GM21447 (cell line): ENCODE results near the gene KDM1B.
A peak's percentile ranks its signal among the peaks of the same experiment; 100 is the strongest.
"Not testable (repeated sequence)": the region's sequence is repeated elsewhere in the genome, so short reads cannot be mapped to it uniquely, and the experiment has no call there.

Experiments
- ATAC-seq: cut with Tn5 transposase; IDR thresholded peaks from one replicate; pipeline ENCODE4 v1.9.1; 2021; ENCODE audit not compliant: unreplicated experiment

KDM1B gene

DNA sequence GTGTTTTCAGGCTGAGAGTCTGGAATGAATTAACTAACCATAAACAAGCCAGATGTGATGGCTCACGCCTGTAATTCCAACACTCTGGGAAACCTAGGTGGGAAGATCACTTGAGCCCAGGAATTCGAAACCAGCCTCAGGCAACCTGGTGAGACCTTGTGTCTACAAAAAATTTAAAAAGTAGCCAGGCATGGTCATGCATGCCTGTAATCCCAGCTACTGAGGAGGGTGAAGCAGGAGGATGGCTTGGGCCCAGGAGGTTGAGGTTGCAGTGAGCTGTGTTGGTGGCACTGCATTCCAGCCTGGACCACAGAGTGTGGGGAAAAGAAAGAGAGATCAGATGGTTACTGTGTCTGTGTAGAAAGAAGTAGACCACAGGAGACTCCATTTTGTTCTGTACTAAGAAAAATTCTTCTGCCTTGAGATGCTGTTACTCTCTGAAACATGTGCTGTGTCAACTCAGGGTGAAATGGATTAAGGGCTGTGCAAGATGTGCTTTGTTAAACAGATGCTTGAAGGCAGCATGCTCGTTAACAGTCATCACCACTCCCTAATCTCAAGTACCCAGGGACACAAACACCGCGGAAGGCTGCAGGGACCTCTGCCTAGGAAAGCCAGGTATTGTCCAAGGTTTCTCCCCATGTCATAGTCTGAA is 71.4 kb downstream of the KDM1B start:
- ATAC-seq: not testable (repeated sequence)

DNA sequence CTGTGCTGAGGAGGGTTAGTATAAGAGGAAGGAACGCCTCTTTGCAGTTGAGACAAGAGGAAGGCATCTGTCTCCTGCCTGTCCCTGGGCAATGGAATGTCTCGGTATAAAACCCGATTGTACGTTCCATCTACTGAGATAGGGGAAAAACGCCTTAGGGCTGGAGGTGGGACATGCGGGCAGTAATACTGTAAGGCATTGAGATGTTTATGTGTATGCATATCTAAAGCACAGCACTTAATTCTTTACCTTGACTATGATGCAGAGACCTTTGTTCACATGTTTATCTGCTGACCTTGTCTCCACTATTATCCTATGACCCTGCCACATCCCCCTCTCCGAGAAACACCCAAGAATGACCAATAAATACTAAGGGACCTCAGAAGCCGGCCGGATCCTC is 71.9 kb downstream of the KDM1B start:
- not testable (repeated sequence) for ATAC-seq

DNA sequence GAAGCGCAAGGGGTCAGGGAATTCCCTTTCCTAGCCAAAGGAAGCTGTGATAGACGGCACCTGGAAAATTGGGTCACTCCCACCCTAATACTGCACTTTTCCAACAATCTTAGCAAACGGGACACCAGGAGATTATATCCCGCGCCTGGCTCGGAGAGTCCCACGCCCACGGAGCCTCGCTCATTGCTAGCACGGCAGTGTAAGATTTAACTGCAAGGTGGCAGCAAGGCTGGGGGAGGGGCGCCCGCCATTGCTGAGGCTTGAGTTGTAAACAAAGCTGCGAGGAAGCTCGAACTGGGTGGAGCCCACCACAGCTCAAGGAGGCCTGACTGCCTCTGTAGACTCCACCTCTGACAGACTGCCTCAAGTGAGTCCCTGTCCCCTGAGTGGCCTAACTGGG is 73.4 kb downstream of the KDM1B start:
- not testable (repeated sequence) for ATAC-seq

DNA sequence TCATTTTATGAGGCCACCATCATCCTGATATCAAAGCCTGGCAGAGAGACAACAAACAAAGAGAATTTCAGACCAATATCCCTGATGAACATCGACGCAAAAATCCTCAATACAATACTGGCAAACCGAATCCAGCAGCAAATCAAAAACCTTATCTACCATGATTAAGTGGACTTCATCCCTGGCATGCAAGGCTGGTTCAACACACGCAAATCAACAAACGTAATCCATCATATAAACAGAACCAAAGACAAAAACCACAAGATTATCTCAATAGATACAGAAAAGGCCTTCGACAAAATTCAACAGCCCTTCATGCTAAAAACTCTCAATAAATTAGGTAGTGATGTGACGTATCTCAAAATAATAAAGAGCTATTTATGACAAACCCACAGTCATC is 76.6 kb downstream of the KDM1B start:
- ATAC-seq: not testable (repeated sequence)

DNA sequence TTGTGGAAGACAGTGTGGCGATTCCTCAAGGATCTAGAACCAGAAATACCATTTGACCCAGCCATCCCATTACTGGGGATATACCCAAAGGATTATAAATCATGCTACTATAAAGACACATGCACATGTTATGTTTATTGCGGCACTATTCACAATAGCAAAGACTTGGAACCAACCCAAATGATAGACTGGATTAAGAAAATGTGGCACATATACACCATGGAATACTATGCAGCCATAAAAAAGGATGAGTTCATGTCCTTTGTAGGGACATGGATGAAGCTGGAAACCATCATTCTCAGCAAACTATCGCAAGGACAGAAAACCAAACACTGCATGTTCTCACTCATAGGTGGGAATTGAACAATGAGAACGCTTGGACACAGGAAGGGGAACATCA is 78.5 kb downstream of the KDM1B start:
- ATAC-seq: not testable (repeated sequence)

DNA sequence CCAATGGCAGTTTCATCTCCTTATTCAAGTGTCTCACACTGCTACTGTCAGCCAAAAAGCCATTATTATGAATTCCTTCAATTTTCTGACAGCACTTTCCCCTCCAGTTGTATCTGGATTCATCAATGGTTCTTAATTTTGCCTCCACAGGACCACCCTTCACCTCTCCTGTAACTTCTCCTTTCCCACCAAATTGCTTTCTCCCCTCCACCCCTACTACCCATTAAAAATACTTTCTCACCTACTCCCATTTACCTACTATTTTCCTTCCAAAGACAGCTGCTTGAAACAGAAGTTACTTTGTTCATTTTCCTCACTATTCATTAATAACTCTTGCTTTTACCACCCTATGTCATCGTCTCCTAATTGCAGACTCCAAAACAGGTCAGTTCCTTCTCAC is 79.3 kb downstream of the KDM1B start:
- ATAC-seq: no peak

DNA sequence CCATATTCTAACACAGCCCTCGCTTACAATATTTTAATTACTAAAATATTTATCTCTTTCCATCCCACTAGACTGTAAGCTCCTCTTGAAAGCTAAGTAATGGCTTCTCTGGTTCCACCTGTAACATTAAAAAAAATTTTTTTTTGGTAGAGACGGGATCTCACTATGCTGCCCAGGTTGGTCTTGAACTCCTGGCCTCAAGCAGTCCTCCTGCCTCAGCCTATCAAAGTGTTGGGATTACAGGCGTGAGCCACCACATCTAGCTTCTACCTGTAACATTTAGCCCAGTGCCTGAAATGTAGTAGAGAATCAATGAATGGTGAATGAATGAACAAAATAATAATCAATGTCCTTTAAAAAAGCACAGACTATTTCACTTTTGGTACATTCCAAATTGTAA is 80.3 kb downstream of the KDM1B start:
- no peak for ATAC-seq

DNA sequence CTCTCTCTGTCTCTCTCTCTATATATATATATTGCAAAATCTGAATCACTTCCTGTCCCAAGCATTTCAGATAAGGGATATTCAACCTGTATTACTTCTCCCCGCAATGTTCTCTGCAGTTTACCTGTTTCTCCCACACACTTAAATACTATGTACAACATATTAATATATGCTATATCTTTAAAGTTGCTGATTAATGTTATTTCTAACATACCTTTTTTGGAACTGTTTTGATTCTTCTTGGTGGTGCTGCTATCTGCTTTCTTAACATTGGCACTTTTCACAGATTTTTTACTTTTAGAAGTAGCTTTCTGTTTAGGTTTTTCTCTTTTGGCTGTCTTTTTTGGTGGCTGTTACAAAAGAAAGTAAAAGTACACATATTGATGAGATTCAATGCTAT is 81.9 kb downstream of the KDM1B start:
- no peak for ATAC-seq

DNA sequence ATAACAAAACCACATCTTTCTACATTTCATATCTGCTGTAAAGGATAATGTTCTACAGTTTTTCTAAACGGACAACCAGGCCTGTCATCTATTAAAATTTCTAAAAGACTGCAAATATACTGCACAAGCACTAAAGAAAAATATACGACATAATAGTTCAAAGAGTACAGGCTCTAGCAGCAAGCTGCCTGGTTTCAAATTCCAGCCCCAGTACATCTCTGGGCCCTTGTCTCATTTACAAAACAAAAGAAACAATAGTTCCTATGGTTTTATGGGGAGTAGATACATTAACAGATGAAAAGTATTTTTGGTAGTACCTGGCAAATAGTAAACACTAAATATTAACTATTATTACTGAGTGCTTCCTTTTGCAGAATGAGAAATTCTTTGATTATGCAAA is 85.0 kb downstream of the KDM1B start:
- no peak for ATAC-seq

DNA sequence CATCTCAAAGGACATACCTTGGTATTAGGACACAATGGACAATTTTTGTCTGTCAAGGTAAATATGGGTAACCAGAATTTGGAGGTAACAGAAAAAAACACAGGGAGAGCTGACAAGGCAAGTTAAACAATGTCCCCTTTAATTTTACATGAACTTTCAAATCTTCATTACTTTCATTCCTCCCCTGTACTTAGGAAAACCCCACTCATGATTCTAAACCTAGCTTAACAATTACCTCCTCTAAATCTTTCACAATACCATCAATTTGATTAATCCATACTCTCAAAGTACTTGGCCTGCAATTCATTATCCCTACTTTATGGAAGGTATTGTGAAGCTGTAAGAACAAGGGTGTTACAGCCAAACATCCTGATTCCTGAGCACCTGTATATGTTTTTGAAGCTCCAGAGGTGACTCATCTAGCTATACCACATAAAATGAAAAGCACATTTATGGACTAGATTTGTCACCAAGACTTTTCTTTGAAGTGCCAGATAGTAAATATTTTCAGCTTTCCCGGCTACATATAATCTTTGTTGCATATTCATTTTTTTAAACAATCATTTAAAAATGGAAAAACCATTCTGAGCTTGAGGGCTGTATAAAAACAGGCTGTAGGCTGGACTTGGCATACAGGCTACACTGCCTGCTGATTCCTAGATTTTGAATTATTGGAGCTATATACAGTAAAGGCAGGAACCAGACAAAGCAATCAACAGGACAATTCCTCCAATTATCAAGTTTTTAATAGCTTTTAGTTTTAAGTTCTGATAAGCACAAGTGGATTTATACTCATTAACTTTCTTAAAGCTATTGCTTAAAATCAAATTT is 86.2 kb downstream of the KDM1B start:
- no peak for ATAC-seq

DNA sequence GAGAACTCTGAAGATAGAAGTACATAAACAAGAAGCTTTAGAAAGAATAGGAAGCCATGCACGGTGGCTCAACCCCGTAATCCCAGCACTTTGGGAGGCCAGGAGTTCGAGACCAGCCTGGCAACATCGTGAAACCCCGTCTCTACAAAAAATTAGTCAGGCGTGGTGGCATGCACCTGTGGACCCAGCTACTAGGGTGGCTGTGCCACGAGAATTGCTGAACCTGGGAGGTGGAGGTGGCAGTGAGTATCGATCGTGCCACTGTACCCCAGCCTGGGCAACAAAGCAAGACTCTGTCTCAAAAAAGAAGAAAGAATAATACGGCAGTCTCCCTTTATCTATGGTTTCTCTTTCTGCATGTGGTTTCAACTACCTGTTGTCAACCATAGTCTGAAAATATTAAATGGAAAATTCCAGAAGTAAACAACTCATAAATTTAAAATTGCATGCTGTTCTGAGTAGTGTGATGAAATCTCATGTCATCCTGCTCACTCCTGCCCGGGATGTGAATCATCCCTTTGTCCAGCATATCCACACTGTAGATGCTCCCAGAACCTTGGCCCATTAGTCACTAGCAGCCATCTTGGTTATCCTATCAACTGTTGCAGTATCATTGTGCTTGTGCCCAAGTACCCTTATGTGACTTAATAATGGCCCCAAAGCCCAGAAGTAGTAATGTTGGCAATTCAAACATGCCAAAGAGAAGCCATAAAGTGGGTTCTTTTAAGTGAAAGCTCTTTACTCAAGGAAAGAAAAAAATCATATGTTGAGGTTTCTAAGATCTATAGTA is 87.0 kb downstream of the KDM1B start:
- ATAC-seq: no peak

DNA sequence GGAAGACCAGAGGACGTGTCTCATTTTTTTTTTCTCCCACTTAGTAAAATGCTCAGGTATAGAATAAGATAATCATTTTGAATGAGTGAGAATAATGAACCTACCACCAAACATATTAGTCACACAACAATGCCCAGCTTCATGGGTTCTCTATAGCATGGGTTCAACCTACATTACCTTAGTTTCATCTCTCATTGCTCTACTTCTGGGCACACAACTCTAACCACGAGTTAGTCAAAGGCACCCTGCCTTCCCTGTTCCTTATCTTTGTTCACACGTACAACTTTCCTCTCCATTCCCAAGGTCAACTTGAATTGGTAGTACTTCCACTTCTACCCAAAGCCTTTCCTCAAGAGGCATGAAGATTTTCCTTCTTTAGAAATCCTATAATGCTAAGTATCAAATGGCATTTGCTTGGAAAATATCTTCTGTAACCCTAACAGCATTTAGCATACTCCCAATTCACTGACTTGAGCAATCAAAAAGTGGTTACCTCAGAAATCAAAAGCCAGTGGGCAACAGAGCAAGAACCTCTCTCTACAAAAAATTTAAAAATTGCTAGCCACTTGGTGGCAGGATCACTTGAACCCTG is 88.2 kb downstream of the KDM1B start:
- peak; percentile 48 for ATAC-seq

DNA sequence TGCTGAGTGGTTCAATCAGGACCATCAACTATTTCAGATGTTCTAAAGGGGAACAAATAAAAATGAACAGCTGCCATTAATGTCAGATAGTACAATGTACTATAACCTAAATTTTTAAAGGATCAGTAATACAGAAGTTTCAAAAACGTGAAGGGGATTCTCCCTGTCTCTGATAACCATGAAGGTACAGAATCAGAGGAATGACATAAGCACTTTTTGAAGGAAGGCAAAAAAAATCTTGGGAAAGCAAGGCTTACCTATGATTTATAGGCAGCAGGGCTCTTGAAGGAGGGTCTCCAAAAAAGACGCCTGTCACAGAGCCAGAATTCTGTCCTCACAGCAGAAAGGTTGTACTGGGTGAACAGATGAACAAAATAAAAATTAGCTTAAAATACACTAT is 89.0 kb downstream of the KDM1B start:
- no peak for ATAC-seq

DNA sequence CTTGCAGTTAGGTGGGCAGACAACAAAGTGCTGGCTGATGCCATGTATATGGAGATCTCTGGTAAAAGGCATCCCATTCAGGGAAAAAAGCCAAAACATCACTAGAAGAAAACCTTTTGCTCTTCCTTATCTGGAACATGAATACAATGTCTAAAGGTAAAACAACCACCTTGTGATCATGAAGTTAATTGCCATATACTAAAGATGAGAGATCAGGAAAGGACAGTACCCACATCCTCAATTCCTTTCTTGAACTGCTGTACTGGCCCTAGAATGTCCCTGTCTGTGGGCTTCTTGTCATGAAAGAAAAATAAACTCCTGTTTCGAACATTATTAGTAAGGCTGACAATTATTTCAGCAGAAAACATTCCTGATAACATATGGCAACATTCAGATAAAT is 89.9 kb downstream of the KDM1B start:
- ATAC-seq: no peak

DNA sequence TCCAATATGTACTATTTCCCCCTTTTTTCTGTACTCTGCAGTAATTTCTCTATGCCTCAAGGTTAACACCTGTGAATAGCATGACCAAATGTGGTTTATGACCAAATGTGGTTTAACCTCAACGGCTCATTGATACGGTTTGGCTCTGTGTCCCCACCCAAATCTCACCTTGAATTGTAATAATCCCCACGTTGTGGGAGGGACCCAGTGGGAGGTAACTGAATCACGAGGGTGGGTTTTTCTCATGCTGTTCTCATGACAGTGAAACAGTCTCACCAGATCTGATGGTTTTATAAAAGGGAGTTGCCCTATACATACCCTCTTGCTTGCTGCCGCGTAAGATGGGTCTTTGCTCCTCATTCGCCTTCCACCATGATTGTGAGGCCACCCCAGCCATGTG is 90.4 kb downstream of the KDM1B start:
- peak; percentile 45 for ATAC-seq

DNA sequence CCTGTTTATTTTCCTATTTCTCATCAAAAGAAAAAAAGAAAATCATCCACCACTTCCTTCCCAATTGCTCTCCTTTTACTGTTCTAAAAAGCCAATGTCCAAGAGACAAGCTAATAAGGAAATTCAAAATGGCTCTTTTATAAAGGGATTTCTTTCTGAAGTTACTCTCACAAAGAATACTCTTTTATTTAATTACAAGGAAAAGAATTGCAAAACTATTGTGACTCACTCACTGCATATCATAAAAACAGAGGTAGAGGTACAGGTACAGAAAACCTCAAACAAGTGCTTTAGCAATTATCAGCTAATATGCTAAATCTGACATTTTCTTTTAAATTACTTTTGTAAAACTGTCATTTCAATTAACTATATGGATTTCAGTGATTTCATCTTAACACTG is 91.0 kb downstream of the KDM1B start:
- ATAC-seq: no peak

DNA sequence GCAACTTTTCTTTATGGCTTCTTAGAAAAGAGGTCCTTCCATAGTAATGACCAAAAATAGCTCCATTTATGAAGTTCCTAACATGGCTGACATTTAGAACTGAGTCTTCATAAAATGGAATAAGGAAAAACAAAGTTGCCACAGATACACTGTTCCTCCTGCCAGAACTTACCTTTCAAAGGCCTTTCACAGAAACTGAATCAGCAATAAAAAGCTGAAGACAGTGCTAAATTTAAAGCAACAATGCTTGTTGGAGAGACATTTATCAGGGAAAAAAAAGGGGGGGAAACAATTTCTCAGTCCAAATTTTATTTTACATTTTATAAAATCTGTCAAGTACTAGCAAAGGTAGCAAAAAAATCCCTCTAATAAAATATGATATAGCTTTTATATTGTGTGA is 91.8 kb downstream of the KDM1B start:
- no peak for ATAC-seq

DNA sequence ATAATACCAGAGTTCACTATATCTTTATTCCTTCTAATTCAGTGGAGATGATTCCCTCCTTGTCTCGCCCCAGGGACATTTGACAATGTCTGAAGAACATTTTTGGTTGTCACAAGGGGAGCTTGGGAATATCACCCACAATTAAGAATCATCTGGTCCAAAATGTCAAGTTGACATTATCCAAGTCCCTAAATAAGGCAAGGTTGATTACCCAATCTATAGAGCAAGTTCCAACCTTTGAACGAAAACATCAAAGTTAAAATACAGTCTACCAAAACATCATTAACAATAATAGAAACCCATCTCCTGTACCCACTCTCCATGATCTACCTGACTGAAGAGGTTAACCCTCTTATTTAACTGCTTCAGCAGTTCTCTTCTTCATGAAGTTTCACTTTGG is 93.5 kb downstream of the KDM1B start:
- ATAC-seq: no peak

DNA sequence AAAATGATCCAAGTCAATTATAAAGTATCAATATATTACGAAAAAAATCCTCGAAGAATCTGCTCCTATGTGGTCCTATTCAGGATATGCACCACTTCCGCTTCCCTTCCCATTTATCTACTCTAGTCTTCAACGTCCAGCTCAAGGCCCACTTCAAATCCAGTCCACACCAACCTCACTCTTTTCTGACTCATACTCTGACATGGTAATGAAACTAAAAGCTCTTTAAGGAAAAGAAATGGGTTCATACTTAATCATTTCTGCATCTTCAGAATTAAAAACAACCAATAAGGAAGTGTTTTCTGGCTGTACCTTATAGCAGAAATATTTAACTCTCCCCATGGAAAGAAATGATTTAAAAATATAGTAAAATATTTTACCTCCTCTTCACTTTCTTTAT is 94.0 kb downstream of the KDM1B start:
- ATAC-seq: no peak

DNA sequence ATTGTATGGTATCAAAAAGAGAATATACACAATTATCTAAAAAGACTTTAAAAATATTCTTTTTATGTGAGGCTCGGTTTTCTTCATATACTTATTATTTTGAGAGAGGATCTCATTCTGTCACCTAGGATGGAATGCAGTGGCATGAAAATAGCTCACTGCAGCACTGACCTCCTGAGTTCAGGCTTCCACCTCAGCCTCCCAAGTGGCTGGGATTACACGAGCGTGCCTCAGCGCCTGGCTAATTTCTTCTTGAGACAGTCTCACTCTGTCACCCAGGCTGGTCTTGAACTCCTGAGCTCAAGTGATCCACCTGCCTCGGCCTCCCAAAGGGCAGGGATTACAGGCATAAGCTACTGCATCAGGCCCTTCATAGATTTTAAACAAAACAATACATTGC is 98.4 kb downstream of the KDM1B start:
- ATAC-seq: no peak

DNA sequence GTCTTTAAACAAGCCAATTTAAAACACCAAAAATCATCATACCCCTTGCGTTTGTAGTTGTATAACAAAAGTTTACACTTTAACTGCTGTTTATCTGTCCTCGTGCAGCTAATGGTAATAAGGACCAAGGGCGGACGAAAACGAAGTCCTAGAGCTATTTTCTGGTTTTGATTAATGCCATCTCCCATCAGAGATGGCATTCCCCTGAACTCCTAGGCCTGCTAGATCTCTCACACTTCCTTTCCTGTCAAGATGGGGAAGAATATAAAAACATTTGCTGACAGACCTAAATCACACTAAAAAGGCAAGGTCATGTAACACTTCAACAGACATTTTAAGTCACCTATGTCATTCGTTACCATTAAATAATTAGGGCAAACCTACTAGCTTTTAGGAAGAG is 99.6 kb downstream of the KDM1B start:
- no peak for ATAC-seq
